ENCODE data around the gene UCP3.

DNA sequence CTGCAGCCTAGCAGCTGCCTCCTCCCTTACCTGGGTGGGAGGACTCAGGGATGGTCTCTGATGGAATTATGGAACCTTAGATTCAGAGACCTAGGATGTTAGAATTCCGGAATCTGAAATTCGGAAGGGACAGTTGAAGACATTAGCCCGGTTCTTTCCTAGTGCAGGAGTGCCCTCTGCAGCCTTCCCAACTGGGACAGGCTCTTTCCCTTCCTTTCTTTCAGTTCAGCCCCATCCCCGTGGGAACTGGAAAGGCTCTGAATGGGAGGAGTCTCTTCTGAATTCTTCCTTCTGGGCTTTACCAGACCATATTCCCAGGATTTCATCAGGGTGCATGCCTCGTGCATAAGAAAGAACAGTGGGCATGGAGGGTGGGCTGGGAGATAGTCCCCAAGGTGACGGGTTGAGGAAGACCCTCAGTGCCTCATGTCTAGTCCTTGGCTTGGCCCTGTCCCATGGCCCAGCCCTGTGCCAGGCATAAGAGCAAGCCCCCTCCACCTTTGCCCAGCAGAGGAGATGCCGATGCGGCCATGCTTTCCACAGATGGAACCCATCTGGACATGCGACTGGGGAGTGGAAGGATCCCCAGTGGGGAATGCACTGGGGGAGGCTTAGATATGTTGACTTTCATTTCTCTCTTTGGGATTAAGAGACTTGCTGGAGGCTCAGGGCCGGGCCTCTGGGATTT lies 43.7 kb downstream of the UCP3 start:
- TF ChIP-seq, protein P1, sequence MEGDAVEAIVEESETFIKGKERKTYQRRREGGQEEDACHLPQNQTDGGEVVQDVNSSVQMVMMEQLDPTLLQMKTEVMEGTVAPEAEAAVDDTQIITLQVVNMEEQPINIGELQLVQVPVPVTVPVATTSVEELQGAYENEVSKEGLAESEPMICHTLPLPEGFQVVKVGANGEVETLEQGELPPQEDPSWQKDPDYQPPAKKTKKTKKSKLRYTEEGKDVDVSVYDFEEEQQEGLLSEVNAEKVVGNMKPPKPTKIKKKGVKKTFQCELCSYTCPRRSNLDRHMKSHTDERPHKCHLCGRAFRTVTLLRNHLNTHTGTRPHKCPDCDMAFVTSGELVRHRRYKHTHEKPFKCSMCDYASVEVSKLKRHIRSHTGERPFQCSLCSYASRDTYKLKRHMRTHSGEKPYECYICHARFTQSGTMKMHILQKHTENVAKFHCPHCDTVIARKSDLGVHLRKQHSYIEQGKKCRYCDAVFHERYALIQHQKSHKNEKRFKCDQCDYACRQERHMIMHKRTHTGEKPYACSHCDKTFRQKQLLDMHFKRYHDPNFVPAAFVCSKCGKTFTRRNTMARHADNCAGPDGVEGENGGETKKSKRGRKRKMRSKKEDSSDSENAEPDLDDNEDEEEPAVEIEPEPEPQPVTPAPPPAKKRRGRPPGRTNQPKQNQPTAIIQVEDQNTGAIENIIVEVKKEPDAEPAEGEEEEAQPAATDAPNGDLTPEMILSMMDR (IDR thresholded peaks at IDR 0.05 in 2 of 3, conservative IDR thresholded peaks at IDR 0.05 in 1 of 3; ENCODE audit: borderline replicate concordance in 1 of 3, insufficient read depth in 1 of 3, low read depth in 2 of 3, low read length in 2 of 3), result no peak
- TF ChIP-seq POLR2A (IDR thresholded peaks at IDR 0.05; ENCODE audit: borderline replicate concordance, extremely low read depth, insufficient read depth, insufficient read length), result no peak
- TF ChIP-seq ZFX (IDR thresholded peaks at IDR 0.05), result no peak
- no peak for TF ChIP-seq POLR2AphosphoS5 (IDR thresholded peaks at IDR 0.05; ENCODE audit: low read depth, low read length)
- TF ChIP-seq, protein P2, sequence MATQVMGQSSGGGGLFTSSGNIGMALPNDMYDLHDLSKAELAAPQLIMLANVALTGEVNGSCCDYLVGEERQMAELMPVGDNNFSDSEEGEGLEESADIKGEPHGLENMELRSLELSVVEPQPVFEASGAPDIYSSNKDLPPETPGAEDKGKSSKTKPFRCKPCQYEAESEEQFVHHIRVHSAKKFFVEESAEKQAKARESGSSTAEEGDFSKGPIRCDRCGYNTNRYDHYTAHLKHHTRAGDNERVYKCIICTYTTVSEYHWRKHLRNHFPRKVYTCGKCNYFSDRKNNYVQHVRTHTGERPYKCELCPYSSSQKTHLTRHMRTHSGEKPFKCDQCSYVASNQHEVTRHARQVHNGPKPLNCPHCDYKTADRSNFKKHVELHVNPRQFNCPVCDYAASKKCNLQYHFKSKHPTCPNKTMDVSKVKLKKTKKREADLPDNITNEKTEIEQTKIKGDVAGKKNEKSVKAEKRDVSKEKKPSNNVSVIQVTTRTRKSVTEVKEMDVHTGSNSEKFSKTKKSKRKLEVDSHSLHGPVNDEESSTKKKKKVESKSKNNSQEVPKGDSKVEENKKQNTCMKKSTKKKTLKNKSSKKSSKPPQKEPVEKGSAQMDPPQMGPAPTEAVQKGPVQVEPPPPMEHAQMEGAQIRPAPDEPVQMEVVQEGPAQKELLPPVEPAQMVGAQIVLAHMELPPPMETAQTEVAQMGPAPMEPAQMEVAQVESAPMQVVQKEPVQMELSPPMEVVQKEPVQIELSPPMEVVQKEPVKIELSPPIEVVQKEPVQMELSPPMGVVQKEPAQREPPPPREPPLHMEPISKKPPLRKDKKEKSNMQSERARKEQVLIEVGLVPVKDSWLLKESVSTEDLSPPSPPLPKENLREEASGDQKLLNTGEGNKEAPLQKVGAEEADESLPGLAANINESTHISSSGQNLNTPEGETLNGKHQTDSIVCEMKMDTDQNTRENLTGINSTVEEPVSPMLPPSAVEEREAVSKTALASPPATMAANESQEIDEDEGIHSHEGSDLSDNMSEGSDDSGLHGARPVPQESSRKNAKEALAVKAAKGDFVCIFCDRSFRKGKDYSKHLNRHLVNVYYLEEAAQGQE (IDR thresholded peaks at IDR 0.05; ENCODE audit: low read depth), result no peak
- TF ChIP-seq SIN3A (IDR thresholded peaks at IDR 0.05; ENCODE audit: low read depth), result no peak
- TF ChIP-seq FOSL1 (IDR thresholded peaks at IDR 0.05; ENCODE audit: low read depth), result no peak

Measured in HCT116 (cell line).